Heart left ventricle (tissue), 16 donors: ENCODE results near the gene AFMID. TPM values are rescaled to one million over a fixed set of nuclear protein-coding genes. Genes with fewer than 3 reads are reported as not detected.

Experiments
- ATAC-seq, 4 donors: fragments of 200-7000 bp; cut with Tn5 transposase; one replicate each; pipeline ENCODE4 v1.9.1; 2020 to 2022; ENCODE audit warnings: moderate library complexity in 4 of 4, mild to moderate bottlenecking in 3 of 4, moderate number of reproducible peaks in 1 of 4
- DNase-seq, 5 donors: peaks; one replicate each; pipeline ENCODE4 v3.0.0-alpha.2; 2020
- H3K27ac ChIP-seq, 12 donors: fragments of 200-600 bp; sonication (generic) in 4 of 12; one replicate each; pipeline versions ENCODE4 v1.5.0 to v1.8.0; 2016 to 2022; ENCODE audit warnings: mild to moderate bottlenecking in 2 of 12
- H3K27me3 ChIP-seq, 9 donors: fragments of 200-600 bp; sonication (generic) in 2 of 9; one replicate each; pipeline versions ENCODE4 v1.5.1 to v1.8.0; 2016 to 2022; ENCODE audit warnings: mild to moderate bottlenecking in 3 of 9
- H3K36me3 ChIP-seq, 9 donors: fragments of 200-600 bp; sonication (generic) in 2 of 9; one replicate each; pipeline versions ENCODE4 v1.5.0 to v1.8.0; 2018 to 2022; ENCODE audit warnings: mild to moderate bottlenecking in 2 of 9
- H3K4me1 ChIP-seq, 12 donors: fragments of 200-600 bp; sonication (generic) in 4 of 12; one replicate each; pipeline versions ENCODE4 v1.5.0 to v1.8.0; 2016 to 2022; ENCODE audit warnings: mild to moderate bottlenecking in 3 of 12
- H3K4me3 ChIP-seq, 12 donors: fragments of 200-600 bp; sonication (generic) in 4 of 12; one replicate each; pipeline versions ENCODE4 v1.5.0 to v1.8.0; 2017 to 2022; ENCODE audit warnings: mild to moderate bottlenecking in 9 of 12, moderate library complexity in 4 of 12
- H3K9me3 ChIP-seq, 12 donors: fragments of 200-600 bp; sonication (generic) in 4 of 12; one replicate each; pipeline versions ENCODE4 v1.5.0 to v1.8.0; 2016 to 2022; ENCODE audit warnings: mild to moderate bottlenecking in 1 of 12
- CTCF ChIP-seq, 12 donors: fragments of 200-600 bp; sonication (generic) in 4 of 12; IDR thresholded peaks; one replicate each; pipeline versions ENCODE4 v1.5.0 to v1.8.0; 2018 to 2022; ENCODE audit warnings: antibody characterized with exemption in 12 of 12, mild to moderate bottlenecking in 5 of 12
- POLR2A ChIP-seq, 2 donors: fragments of 450-650 bp; IDR thresholded peaks; one replicate each; pipeline ENCODE4 v1.6.1; 2017; ENCODE audit warnings: antibody characterized with exemption in 2 of 2, mild to moderate bottlenecking in 2 of 2, moderate library complexity in 2 of 2
- WGBS, 4 donors: extraction: QIAGEN DNeasy Blood & Tissue Kit in 2 of 4; methylation state at CpG; one replicate each; pipeline versions ENCODE4 v1.1.5 to v1.1.7; 2013 to 2018; 5-methylcytosine and 5-hydroxymethylcytosine counted together
- intact Hi-C, 10 donors: fragments of 100-400 bp; cut with DNase I; formaldehyde crosslinking; loops; one replicate each; pipeline versions ENCODE4 v1.11.1 to v1.14.2; 2022
- polyA plus RNA-seq, 2 donors: library from polyadenylated mRNA; stranded (reverse); fragments of 200-250 nt; gene quantifications; one replicate each; pipeline ENCODE4 v1.2.3, GENCODE V29; 2013
- total RNA-seq, 9 donors: library from RNA; depleted of rRNA in 2 of 9; stranded (reverse); fragments of >200 nt in 2 of 9; fragmentation: NEBNext Ultra II Directional in 3 of 9; extraction: Animal tissue kit (Norgen Biotek cat#: 25700) in 3 of 9; gene quantifications; one replicate each; pipeline versions ENCODE4 v1.1.0 to v1.2.4, GENCODE V29; 2016 to 2023
- donor health status: ischemic (EF 13 %, LVEDD 7.1; RV severe dilation, severe dysfunction).
- donor health status: healthy with polysubstance abuse.
- donor health status: DM: no; HTN: yes; CAD: no.
- donor health status: DM: no; HTN: no; CAD: no.
- donor health status: ischemic (EF 25% LVEDD 6.9; RV normal size, moderate dysfunction).
- donor health status: ischemic (EF 25% LVEDD 5.7; RV mildly dilated, moderate dysfunction).
- donor health status: healthy.
- donor health status: DM: yes; HTN: yes; CAD: no.
- donor health status: ischemic (EF 35%, LVEDD 5.7; RV mildly dilated, moderate dysfunction).
- donor health status: nonischemic (EF 11% LVEDD 7.7; RV severe dilation, severe dysfunction).
- donor health status: DM: yes; HTN: yes; CAD: no.
- donor health status: PGD.
- donor health status: ischemic (EF 29% LVEDD 5.4; RV normal size, mild dysfunction).
- donor health status: nonischemic (EF 23%, LVEDD 6.1; RV moderate dilation, normal function).

AFMID gene
- total and polyA plus RNA-seq, 11 donors: 12.8 to 86.6 (median 30.2) TPM

DNA sequence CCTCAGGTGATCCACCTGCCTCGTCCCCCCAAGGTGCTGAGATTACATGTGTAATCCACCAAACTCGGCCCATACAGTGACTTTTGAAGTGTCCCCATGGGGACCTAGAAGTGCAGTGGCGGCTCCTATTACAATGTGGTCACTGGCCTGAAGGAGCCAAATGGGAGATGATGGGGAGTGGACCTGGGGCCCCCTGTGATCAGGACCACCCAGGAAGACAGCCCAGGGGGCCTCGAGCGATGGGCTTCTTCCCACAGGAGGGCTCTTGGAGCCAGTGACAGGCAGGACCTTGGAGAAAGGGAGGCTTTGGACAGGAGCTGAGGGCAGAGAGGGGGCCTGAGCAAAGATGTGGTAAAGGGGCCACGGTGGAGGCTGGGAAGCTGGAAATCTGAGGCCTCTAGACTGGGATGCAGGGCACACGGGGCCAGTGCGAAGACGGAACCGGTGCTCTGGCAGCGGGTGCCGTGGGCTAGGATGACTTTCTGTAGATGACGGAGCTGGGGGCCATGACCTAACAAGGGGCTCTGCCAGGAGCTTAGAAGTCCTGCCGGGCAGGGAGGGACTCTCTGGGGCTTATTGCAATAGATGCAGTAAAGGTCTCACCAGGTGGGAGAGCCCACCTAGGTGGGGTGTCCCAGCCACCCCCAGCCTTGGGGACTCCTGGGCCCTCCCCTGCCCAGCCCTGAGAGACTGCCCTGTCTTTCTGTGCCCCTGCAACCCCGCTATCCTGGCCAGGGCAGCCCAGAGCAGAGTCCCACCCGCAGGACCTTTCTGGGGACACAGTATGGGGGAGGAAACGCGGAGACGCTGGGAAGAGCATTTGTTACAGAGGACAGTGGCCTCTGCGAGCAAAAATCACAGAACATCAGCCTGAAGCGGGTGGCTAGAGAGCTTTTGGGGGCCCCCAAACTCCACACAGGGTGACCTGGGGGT, 43.7 kb upstream of the AFMID start:
- H3K9me3 ChIP-seq: no peaks in the 10 kb centered on the region
- H3K27me3 ChIP-seq: no peaks in the 10 kb centered on the region
- no peak for DNase-seq
- H3K27ac ChIP-seq: peak overlapping the region in 10 of 12 donors; percentile 50 to 87 (median 76)
- intact Hi-C loops: no loop called here
- peaks cover 11 to 54% (median 30%) of the 10 kb centered on the region in 12 donors for H3K4me1 ChIP-seq
- 86 to 93% (median 89%) methylated on average over 19 to 21 of the region's 21 CpGs for WGBS, 4 donors
- TF ChIP-seq CTCF (IDR thresholded peaks at IDR 0.05) (no peak), POLR2A (IDR thresholded peaks at IDR 0.05) (no peak)
- no peak overlapping the region for H3K4me3 ChIP-seq
- ATAC-seq: no peak
- H3K36me3 ChIP-seq: peaks cover 0 to 17% (median 0%) of the 10 kb centered on the region in 9 donors

DNA sequence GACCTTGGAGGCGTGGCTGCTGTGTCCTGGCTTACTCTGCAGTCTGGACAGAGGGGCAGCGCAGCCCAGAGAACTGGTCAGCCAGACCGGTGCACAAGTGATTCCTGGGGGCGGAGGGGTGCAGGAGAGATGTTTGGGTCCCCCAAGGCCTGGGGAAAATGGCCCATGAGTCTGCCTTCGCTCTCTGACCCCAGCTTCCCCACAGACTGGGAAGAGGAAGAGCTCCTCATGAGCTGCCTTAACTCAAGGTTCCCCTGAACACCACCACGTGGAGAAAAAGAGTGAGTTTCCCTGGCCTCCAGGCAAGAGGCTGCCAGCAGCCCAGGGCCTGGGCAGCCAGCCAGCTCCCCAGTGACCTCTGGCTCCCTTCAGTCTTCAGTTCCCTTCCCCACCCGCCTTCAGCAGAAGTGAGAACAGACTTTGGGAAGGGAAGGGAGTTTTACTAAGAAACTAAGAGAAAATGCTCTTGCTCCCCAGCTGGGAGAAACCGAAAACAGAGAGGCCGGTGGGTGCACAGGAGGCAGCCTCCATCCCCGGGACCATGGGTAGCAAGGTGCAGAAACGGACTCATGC, 42.9 kb upstream of the AFMID start:
- no peaks in the 10 kb centered on the region for H3K27me3 ChIP-seq
- 34 to 46% (median 39%) methylated on average over 8 to 11 of the region's 11 CpGs for WGBS, 4 donors
- DNase-seq: peak; percentile 88 to 93 (median 89)
- peaks cover 11 to 47% (median 30%) of the 10 kb centered on the region in 12 donors for H3K4me1 ChIP-seq
- peak overlapping the region in 11 of 12 donors; percentile 50 to 87 (median 71) for H3K27ac ChIP-seq
- TF ChIP-seq POLR2A (IDR thresholded peaks at IDR 0.05) (no peak), CTCF (IDR thresholded peaks at IDR 0.05) (peak in 5 of 12 donors; percentile 6 to 46 (median 25))
- ATAC-seq: peak; percentile 68 to 80 (median 74)
- peak overlapping the region in 1 of 12 donors; percentile 29 for H3K4me3 ChIP-seq
- peaks cover 0 to 17% (median 0%) of the 10 kb centered on the region in 9 donors for H3K36me3 ChIP-seq
- intact Hi-C loops: no loop called here
- no peaks in the 10 kb centered on the region for H3K9me3 ChIP-seq

GRCh38 chr17:78144736-78145641, 42.2 kb upstream of the AFMID start:
- no peaks in the 10 kb centered on the region for H3K27me3 ChIP-seq

More at GRCh38 chr17:78144736-78145641, 42.2 kb upstream of the AFMID start:
- Histone ChIP-seq H3K4me1 (peaks cover 11 to 46% (median 30%) of the 10 kb centered on the region in 12 donors), H3K4me3 (peak overlapping the region in 1 of 12 donors; percentile 29), H3K27ac (peak overlapping the region in 11 of 12 donors; percentile 50 to 87 (median 71)), H3K36me3 (peaks cover 0 to 17% (median 0%) of the 10 kb centered on the region in 9 donors), H3K9me3 (no peaks in the 10 kb centered on the region)
- ATAC-seq: peak in 3 of 4 donors; percentile 7 to 40 (median 17)
- DNase-seq: peak in 1 of 5 donors; percentile 81
- TF ChIP-seq POLR2A (IDR thresholded peaks at IDR 0.05): no peak
- no peak for TF ChIP-seq CTCF (IDR thresholded peaks at IDR 0.05)
- intact Hi-C loops: no loop called here
- 45 to 57% (median 49%) methylated on average over 3 to 18 of the region's 18 CpGs for WGBS, 4 donors
